Muscle of leg (tissue), 11 donors: ENCODE measurements around the gene XIRP2. TPM values are rescaled to one million over a fixed set of nuclear protein-coding genes. Genes with fewer than 3 reads are reported as not detected.

ENCODE experiments used
- DNase-seq: peaks from one replicate; pipeline ENCODE4 v3.0.0; 2013
- H3K27ac ChIP-seq: one replicate; pipeline ENCODE4 v1.5.1; 2013; ENCODE audit warnings: mild to moderate bottlenecking, low read length, control low read depth
- H3K27me3 ChIP-seq: one replicate; pipeline ENCODE4 v1.6.1; 2013; ENCODE audit warnings: low read length; ENCODE audit not compliant: control insufficient read depth, insufficient read depth
- H3K36me3 ChIP-seq: one replicate; pipeline ENCODE4 v1.6.1; 2013; ENCODE audit warnings: low read length; ENCODE audit not compliant: control insufficient read depth, insufficient read depth
- H3K4me1 ChIP-seq: one replicate; pipeline ENCODE4 v1.6.1; 2013; ENCODE audit warnings: low read length; ENCODE audit not compliant: control insufficient read depth, insufficient read depth
- H3K4me3 ChIP-seq: one replicate; pipeline ENCODE4 v1.5.1; 2013; ENCODE audit warnings: low read length, control low read depth
- H3K9me3 ChIP-seq: replicated peaks from 2 replicates; pipeline ENCODE4 v1.6.1; 2013; ENCODE audit warnings: low read depth, low read length; ENCODE audit not compliant: control insufficient read depth
- WGBS: methylation state at CpG from one replicate; pipeline ENCODE4 v1.1.5; 2013; ENCODE audit warnings: missing lambda C conversion rate; ENCODE audit not compliant: insufficient coverage; 5-methylcytosine and 5-hydroxymethylcytosine counted together
- polyA plus RNA-seq, 8 donors: library from polyadenylated mRNA; unstranded; fragments of 120-200 nt; gene quantifications; one replicate each; pipeline versions ENCODE4 v1.2.1 to v1.2.3, GENCODE V29; 2013; ENCODE audit warnings: inconsistent platforms in 1 of 8, low replicate concordance in 1 of 8; ENCODE audit not compliant: insufficient read length in 8 of 8, insufficient read depth in 1 of 8
- total RNA-seq: library from RNA; stranded (reverse); fragments of 120-200 nt; gene quantifications from one replicate; pipeline ENCODE4 v1.2.4, GENCODE V29; 2013

Gene XIRP2
- total and polyA plus RNA-seq, 9 donors, result 61.8 to 144 (median 107) TPM

- Histone ChIP-seq H3K27me3 (no peaks in the 10 kb centered on the region), H3K36me3 (no peaks in the 10 kb centered on the region), H3K9me3 (no peaks in the 10 kb centered on the region), H3K4me3 (no peak overlapping the region), H3K27ac (no peak overlapping the region), H3K4me1 (no peaks in the 10 kb centered on the region)
- DNase-seq, result peak; percentile 14
- no CpG with 5 or more reads among the region's 1 CpG for WGBS
Observed at GRCh38 chr2:167127135-167127534, 238.9 kb downstream of the XIRP2 start.

DNA sequence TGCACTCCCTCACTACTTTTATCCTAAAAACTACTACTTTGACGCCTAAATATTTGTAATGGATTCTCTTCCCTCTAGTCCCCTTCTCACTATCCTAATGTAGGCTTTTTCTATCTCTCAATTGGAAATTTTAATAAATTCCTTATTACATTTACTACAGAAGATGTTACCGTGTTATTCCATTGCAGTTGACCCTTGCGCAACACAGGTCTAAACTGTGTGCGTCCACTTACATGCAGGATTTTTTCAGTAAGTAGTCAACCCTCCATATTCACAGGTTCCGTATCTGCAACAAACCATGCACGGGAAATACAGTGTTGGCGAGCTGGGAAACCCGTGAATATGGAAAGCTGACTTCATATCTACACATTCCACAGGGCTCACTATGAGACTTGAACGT lies 239.8 kb downstream of the XIRP2 start:
- Histone ChIP-seq H3K27ac (no peak overlapping the region), H3K4me1 (no peaks in the 10 kb centered on the region), H3K27me3 (no peaks in the 10 kb centered on the region), H3K4me3 (no peak overlapping the region), H3K9me3 (no peaks in the 10 kb centered on the region), H3K36me3 (no peaks in the 10 kb centered on the region)
- WGBS, result 100% methylated on average over 3 of the region's 9 CpGs
- DNase-seq, result no peak

GRCh38 chr2:167132066-167132465 lies 243.8 kb downstream of the XIRP2 start:
- no peak overlapping the region for H3K4me3 ChIP-seq
- no peaks in the 10 kb centered on the region for H3K36me3 ChIP-seq
- no peaks in the 10 kb centered on the region for H3K27me3 ChIP-seq
- 100% methylated on average over 1 of the region's 1 CpG for WGBS
- no peak overlapping the region for H3K27ac ChIP-seq
- DNase-seq, result no peak
- H3K4me1 ChIP-seq, result no peaks in the 10 kb centered on the region
- H3K9me3 ChIP-seq, result no peaks in the 10 kb centered on the region

- no CpG with 5 or more reads among the region's 3 CpGs for WGBS
- Histone ChIP-seq H3K27me3 (no peaks in the 10 kb centered on the region), H3K4me3 (no peak overlapping the region), H3K36me3 (no peaks in the 10 kb centered on the region), H3K9me3 (no peaks in the 10 kb centered on the region), H3K27ac (no peak overlapping the region), H3K4me1 (no peaks in the 10 kb centered on the region)
- no peak for DNase-seq
Observed at GRCh38 chr2:167132906-167133555, 244.8 kb downstream of the XIRP2 start.

DNA sequence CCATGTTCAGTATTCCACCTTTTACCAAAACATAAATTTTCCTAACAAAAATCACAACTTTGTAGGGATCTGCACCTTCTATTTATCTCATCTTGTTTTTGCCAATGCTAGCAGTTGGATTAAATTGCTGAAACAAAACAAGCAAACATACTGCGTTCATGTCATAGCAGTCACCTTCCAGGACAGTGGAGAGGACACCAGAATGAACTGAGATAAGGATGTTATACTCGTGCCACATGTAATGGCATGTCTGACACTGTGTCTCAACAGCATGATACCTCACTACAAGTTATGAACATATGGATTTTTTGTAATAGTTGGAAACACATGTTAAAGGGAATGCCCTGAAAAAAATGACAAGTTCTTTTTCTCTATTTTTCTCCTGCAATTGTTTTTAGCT lies 245.3 kb downstream of the XIRP2 start:
- Histone ChIP-seq H3K9me3 (no peaks in the 10 kb centered on the region), H3K27me3 (no peaks in the 10 kb centered on the region), H3K4me1 (no peaks in the 10 kb centered on the region), H3K27ac (no peak overlapping the region), H3K4me3 (no peak overlapping the region), H3K36me3 (no peaks in the 10 kb centered on the region)
- DNase-seq, result no peak
- WGBS, result no CpG with 5 or more reads among the region's 2 CpGs

GRCh38 chr2:167134381-167135072 lies 246.2 kb downstream of the XIRP2 start:
- no peaks in the 10 kb centered on the region for H3K27me3 ChIP-seq
- no peak overlapping the region for H3K4me3 ChIP-seq
- H3K36me3 ChIP-seq, result no peaks in the 10 kb centered on the region
- 70% methylated on average over 2 of the region's 6 CpGs for WGBS
- H3K27ac ChIP-seq, result no peak overlapping the region
- H3K9me3 ChIP-seq, result no peaks in the 10 kb centered on the region
- no peaks in the 10 kb centered on the region for H3K4me1 ChIP-seq
- no peak for DNase-seq

GRCh38 chr2:167135706-167136105 lies 247.4 kb downstream of the XIRP2 start:
- no peaks in the 10 kb centered on the region for H3K27me3 ChIP-seq
- H3K36me3 ChIP-seq, result no peaks in the 10 kb centered on the region
- no peak overlapping the region for H3K27ac ChIP-seq
- no peaks in the 10 kb centered on the region for H3K4me1 ChIP-seq
- 80% methylated on average over 1 of the region's 4 CpGs for WGBS
- no peak overlapping the region for H3K4me3 ChIP-seq
- no peaks in the 10 kb centered on the region for H3K9me3 ChIP-seq
- DNase-seq, result peak; percentile 21

- no CpG with 5 or more reads among the region's 5 CpGs for WGBS
- no peaks in the 10 kb centered on the region for H3K4me1 ChIP-seq
Observed at GRCh38 chr2:167136879-167137596, 248.8 kb downstream of the XIRP2 start.

GRCh38 chr2:167140330-167140729 lies 252.1 kb downstream of the XIRP2 start:
- H3K4me3 ChIP-seq, result no peak overlapping the region
- H3K27me3 ChIP-seq, result no peaks in the 10 kb centered on the region
- no peaks in the 10 kb centered on the region for H3K36me3 ChIP-seq
- WGBS, result 43% methylated on average over 2 of the region's 6 CpGs
- no peaks in the 10 kb centered on the region for H3K9me3 ChIP-seq
- DNase-seq, result no peak
- no peaks in the 10 kb centered on the region for H3K4me1 ChIP-seq
- H3K27ac ChIP-seq, result no peak overlapping the region

More at GRCh38 chr2:167136879-167137596, 248.8 kb downstream of the XIRP2 start:
- H3K27me3 ChIP-seq, result no peaks in the 10 kb centered on the region
- DNase-seq, result no peak
- no peak overlapping the region for H3K27ac ChIP-seq
- no peaks in the 10 kb centered on the region for H3K36me3 ChIP-seq
- no peak overlapping the region for H3K4me3 ChIP-seq
- H3K9me3 ChIP-seq, result no peaks in the 10 kb centered on the region

- no peaks in the 10 kb centered on the region for H3K27me3 ChIP-seq
- WGBS, result 0% methylated on average over 1 of the region's 4 CpGs
- H3K36me3 ChIP-seq, result no peaks in the 10 kb centered on the region
- no peak overlapping the region for H3K4me3 ChIP-seq
- H3K9me3 ChIP-seq, result no peaks in the 10 kb centered on the region
- DNase-seq, result peak; percentile 83
- H3K27ac ChIP-seq, result no peak overlapping the region
- H3K4me1 ChIP-seq, result no peaks in the 10 kb centered on the region
Observed at GRCh38 chr2:167140767-167141166, 252.5 kb downstream of the XIRP2 start.
